CD1c-positive myeloid dendritic cell (primary cell): ENCODE data around the gene COL6A1.

Source experiments
- DNase-seq: peaks from one replicate; pipeline ENCODE4 v3.0.0-alpha.2; 2016; ENCODE audit errors: extremely low spot score

The COL6A1 gene, protein sequence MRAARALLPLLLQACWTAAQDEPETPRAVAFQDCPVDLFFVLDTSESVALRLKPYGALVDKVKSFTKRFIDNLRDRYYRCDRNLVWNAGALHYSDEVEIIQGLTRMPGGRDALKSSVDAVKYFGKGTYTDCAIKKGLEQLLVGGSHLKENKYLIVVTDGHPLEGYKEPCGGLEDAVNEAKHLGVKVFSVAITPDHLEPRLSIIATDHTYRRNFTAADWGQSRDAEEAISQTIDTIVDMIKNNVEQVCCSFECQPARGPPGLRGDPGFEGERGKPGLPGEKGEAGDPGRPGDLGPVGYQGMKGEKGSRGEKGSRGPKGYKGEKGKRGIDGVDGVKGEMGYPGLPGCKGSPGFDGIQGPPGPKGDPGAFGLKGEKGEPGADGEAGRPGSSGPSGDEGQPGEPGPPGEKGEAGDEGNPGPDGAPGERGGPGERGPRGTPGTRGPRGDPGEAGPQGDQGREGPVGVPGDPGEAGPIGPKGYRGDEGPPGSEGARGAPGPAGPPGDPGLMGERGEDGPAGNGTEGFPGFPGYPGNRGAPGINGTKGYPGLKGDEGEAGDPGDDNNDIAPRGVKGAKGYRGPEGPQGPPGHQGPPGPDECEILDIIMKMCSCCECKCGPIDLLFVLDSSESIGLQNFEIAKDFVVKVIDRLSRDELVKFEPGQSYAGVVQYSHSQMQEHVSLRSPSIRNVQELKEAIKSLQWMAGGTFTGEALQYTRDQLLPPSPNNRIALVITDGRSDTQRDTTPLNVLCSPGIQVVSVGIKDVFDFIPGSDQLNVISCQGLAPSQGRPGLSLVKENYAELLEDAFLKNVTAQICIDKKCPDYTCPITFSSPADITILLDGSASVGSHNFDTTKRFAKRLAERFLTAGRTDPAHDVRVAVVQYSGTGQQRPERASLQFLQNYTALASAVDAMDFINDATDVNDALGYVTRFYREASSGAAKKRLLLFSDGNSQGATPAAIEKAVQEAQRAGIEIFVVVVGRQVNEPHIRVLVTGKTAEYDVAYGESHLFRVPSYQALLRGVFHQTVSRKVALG

DNA sequence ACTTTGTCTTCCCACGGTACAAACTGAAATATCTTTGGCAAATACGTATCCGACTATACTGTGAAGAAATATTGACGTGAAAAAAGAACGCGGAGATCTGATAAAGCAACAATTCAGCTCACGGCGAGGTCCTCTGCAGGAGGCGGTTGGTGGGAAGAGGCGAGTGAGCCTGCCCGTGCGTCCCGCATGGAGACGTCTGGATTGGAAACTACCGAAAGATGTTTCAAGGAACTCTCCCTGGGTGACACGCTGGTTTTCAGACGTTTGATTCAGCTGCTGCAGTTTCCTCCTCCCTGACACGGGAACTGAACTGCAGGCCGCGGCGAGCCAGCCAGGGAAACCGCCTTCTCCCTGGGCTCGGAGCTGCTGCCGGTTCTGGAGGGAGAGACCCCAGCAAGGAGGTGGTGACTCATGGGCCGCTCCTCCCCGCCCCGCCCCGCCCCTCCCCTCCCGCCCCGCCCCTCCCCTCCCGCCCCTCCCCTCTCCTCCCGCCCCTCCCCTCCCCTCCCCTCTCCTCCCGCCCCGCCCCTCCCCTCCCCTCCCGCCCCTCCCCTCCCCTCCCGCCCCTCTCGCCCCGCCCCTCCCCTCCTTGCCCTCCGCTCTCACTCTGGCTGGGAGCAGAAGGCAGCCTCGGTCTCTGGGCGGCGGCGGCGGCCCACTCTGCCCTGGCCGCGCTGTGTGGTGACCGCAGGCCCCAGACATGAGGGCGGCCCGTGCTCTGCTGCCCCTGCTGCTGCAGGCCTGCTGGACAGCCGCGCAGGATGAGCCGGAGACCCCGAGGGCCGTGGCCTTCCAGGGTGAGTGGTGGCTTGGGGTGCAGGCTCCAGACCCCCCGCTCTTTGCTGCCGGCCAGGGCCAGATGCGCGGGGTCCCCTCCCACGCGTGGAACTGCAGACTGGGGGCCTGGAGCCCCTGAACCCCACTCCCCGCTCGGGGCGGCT, at the start of gene COL6A1:
TSS of gene COL6A1 (plus strand) at position 620 of the 941 bp plus-strand sequence. CDS start at position 701, 81 bp downstream.
- peak; percentile 70 for DNase-seq

DNA sequence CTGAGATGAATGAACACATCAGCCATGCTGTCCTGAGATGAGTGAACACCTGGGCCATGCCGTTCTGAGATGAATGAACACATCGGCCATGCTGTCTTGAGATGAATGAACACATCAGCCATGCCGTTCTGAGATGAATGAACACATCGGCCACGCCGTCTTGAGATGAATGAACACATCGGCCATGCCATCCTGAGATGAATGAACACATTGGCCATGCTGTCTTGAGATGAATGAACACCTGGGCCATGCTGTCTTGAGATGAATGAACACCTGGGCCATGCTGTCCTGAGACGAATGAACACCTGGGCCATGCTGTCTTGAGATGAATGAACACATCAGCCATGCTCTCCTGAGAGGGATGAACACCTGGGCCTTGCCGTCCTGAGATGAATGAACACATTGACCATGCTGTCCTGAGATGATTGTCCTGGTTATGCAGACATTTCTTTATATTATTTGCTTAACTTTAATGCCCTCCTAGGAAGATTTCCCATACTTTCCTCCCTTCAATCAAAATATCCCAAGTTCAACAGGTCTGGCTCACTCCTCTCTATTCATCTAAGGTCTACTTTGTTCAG, 48.6 kb upstream of the COL6A1 start:
- DNase-seq: no peak

DNA sequence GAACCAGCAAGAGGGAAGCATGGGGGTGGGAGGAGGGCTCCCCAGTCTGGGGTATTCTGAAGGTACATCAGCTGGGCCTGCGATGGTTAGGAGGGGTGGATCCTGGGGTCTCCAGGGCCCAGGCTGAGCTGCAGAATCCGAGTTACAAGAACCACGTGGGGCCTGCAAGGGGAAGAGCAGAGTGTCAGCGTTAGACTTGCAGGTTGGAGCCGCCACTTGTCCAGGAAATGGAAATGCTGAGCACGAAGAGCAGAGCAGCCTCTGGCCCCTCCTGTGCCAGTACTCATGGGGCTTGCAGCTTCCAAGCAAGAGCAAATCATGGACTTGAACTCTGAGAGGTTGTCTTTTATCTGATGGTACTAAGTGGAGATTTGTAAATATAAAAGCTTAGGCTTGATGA, 47.5 kb upstream of the COL6A1 start:
- no peak for DNase-seq

DNA sequence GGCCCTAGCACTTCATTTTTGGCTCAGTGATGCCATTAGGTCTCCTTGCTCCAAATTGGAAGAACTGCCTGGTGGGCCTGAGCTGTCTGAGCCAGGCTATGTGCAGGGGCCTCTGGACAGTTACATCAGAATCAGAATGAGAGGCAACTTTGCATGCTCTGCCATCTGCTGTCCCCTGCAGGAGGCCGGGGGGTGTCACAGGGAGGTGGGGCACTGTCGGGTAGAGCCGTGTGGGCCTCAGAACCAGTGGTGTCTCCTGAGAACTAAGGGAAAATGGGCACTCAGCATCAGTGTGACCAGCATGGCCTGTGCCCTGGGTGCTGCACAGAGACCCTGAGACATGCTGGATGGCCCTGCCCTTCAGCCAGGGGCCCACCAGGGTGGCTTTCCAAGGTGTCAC, 47.0 kb upstream of the COL6A1 start:
- DNase-seq: no peak

DNA sequence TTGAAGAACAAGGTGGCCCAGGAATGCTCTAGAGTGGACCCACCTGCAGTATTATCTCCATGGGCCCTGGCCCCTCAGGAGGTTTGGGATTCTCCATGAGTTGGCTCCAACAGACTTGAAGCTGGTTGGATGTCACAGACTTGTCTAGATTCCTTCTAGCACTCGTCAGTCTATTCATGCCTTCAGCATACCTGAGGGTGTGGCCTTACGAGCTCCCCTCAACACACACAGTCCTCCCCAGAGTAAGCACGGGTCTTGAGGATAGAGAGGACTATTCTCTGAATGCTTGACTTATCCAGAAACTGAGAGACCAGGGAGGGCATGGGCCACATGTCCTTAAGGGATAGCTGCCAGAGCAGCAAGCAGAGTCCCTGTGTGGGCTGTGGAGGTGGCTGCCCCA, 45.9 kb upstream of the COL6A1 start:
- no peak for DNase-seq

DNA sequence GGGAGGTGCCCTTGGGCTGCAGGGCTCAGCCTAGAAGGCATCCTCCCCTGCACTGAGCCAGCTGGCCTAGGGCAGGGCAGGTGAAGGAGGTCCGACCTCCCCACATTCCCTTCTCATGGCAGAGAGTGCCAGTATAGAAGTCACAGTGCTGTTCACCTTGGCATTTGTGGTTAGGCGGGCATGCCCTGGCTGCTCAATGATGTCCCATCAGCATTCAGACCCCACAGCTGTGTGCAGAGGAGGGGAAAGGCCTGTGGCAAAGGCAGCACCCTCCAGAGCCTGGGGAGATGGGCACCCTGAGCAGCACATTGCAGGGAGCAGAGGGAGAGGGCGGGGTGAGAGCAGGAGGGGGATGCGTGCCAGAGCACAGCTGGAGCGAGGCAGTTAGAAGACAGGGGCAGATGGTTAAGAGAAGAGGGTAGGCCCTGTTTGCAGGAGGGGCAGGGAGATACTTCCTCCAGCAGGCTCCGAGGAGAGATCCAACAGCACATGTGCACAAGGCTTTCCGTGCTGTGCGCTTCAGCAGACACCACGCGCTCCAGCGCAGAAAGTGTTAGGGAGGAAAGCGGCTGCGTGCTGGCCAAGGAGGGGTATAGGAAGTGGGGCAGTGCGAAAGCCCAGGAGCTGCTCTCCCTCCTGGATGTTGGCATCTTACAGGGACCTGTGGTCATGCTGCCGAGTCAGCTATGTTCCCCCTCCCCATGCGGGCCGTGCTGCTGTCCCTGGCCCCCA, 43.7 kb upstream of the COL6A1 start:
- DNase-seq: no peak

DNA sequence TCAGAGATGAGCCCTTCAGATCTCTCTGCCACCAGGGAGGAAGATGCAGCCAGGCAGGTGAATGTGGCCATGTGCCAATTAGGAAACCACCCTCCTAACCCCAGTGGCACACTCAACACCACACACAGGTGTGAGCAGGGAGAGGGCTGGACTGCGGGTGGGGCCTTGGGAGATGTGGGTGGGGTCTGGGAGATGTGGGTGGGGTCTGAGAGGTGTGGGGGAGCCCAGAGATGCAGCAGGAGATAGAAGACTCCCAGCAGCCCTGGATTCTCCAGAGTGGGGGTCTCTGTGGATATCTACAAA, 43.2 kb upstream of the COL6A1 start:
- DNase-seq: no peak

DNA sequence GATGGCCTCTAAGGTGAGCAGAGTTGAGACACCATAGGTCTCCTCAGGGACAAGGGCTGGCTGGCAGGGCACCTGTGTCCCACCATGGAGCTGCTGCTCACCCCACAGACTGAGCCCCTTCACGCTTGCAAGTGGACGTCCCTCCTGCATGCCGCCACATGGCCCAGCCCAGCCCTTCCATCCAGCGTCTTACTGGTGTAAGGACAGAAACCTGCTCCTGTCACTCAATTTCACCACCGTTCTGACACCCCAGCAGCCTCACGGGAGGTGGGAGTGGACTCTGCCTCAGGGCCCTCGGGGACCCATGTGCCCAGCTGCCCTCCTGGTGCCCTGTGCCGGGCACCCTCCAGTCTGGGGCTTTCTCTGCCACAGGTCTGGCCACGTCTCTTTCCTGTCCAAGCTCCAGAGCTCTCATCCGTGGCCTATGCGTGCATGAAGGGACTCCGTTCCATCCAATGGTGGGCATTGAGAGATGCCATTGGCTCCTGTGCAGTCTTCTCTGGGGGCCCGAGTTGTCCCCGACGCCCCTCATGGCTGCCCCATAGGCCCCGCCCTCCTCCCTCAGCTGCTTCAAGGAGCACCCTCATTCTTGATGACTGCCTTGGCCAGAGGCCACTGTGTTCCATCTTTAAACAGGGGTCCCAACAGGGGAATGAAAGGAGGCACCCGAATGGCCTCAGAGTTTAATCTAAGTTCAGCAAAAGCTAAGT, 42.6 kb upstream of the COL6A1 start:
- no peak for DNase-seq

DNA sequence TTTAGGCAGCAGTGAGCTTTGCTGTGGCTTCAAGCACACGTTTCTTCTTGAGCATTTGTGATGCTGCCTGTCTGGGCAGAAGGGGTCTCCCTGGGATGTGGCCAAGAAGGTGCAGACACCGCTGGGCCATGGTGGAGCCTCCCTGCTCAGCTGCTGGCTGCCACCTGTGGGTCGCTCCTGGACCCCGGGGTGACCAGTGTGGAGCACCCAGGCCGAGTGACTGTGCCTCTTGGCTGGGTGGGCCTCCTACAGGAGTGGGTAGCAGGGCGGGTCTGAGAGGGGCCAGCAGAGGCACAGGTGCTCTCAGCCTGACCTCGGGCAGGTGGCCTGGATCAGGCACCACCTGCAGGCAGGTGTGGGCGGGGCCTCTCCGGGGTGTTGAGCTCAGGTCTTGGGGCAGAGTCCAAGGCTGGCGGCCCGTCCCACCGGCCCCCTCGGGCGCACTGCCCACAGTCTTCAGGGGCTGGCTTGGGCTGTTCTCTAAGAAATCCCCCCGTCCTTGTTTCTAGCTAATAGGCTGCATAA, 42.0 kb upstream of the COL6A1 start:
- DNase-seq: no peak

DNA sequence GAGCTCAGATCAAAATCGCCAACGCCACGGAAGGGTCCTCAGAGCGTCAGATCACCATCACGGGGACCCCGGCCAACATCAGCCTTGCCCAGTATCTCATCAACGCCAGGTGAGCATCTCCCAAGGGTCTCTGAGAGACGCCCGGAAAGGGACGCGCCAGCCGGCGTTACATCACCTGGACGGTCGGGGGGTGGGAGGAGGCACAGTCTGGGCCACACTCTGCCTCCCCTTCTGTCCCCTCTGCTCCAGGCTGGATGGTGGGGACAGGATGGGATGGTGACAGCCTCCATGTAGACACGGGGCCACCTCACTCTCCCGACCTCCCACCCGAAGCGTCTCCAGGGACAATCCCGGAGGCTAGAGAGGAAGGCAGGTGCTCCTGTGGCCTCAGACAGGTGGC, 41.5 kb upstream of the COL6A1 start:
- DNase-seq: no peak

DNA sequence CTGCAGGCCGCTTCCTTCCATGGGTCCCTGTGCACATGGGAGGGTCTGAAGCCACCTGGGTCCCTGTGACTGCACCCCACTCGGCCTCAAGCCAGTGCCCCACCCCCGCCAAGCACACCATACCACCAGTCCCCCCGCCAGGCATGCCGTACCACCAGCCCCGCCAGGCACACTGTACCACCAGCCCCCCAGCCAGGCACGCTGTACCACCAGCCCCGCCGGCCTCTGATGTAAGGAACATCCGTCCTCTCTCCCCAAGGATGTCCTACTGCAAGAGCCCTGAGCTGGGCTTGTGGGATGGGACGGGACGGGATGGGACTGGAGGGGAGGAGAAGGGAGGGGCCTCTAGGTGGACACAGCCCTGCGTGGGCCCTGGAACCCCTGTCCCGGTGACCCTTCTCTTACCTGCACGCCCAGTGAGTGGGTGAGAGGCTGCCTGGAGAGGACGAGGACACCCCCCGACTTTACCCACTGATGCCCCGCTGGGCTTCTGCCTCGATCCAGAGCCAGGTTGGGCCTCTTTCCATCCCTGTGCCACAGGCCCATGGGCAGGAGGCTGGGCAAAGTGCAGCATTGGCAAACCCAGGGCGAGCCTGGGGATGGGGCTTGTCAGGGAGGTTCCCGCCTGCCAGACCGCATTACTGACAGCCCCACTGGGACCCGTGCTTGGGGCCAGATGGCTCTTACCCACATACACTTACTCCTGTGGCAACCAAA, 40.8 kb upstream of the COL6A1 start:
- DNase-seq: no peak

DNA sequence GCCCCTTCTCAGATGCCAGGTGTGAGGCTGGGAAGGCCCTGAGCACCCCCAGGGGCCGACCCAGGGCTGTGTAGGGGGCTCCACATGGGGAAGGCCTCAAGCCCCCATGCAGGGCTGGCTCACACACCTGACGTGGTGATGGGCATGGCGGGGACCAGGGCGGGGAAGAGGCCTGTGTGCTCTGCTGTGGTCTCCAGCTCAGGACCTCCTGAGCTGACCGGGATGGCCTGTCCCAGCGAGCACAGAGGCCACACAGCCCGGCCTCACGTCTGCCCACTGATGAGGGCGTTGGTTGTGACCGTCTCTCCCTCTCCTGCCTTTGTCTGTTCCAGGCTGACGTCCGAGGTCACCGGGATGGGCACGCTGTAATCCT, 40.2 kb upstream of the COL6A1 start:
- no peak for DNase-seq

DNA sequence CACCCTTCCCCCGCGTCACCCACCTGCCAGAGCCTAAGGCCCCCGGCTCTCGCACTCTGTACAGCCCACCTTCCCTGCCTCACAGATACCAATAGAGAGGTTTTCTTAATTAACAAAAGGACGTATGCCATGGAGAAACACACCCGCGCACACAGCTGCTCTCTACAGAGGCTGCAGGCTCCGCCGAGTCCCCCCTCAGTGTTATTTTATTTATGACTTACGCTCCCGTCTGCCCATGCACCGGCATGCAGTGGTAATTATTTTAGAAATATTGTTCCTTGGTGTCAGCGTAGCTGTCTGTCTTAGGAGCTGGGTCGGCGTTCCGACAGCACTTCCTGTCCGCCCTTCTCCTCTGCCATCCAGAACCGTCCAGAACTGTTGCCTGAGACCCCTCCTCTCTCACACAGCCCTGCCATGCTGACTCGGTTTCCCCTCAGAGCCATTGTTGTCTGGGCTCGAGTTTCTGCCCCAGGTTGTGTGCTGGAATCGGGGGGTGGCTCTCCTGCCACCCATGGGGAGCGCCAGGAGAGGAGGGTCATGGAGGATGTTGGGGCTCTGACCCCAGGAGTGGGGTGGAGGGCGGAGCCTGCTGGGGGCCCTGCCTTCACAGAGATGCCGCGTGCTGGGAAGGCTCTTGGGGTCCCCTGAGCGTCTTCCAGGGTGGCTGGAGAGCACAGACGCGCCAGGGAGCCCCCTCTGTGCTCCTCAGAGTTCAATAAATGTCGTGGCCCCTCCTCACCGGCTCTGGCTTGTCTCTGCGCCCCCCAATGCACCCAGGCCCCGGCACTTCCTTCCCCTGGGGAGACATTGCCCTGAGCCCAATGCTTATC, 39.6 kb upstream of the COL6A1 start:
- DNase-seq: no peak

DNA sequence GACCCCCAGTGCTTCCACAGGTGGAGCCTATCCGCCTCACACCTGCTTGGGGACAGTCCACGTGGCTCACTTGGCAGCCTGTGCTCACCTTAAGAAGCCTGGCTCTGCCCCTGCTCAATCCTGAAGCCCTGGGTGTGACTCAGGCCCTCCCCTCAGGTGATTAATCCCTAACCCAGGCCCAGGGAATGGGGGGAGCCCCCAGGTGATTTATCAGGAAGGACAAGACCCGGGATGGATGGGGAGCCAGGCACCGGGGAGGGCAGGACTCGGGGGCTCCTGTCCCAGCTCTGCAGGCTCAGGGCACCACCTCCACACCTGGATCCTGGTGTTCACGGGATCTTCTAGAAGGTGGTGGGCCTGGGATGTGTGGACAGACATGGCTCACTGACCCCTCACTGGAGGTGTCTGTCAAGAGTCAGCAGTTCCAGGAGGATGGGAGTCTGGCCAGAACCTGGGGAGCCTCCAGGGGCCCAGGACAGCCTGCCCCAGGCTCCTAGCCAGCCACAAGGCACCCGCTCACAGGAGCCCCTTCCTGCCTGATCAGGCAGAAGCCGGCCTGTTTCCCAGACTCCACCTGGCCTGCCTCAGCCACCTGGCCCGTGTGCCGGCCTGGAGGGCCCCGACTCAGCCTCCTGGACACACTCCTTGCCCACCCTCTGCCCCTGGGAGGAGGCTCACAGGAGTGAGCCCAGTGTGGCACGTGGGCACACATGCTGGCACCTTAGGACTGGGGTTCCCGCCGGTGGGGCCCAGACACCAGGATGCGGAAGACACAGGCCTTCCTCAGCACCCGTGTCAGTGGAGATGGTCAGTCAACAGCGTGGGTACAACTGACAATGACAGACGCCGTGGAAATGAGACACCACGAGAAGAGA, 38.6 kb upstream of the COL6A1 start:
- no peak for DNase-seq

DNA sequence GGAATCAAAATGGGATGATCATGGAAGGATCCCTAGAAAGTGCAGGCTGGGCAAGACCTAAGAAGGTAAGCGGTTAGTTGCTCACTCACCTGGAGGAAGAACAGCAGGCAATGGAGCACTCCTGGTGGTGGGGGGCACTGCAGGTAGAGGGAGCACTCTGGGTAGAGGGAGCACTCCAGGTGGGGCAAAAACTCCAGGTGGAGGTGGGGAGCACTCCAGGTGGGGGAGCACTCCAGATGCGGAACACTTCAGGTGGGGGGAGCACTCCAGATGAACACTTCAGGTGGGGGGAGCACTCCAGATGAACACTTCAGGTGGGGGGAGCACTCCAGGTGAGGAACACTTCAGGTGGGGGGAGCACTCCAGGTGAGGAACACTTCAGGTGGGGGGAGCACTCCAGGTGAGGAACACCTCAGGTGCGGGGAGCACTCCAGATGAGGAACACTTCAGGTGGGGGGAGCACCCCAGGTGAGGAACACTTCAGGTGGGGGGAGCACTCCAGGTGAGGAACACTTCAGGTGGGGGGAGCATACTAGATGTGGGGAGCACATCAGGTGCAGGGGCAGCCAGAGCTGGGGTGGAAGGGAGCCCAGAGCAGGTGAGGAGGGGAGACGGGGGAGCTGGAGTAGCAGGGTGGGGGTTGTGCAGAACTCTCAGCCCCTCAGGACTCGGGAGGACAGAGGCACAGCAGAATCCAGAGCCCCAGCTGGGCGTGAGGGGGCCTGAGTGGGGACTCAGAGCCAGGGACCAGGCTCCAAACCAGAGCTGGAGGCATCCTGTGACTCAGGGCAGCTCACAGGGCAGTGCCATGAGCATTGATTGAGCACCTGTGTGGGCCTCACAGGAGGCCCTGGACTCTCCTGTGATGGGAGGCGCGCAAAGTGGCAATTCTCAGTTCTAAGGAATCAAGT, 37.7 kb upstream of the COL6A1 start:
- no peak for DNase-seq

DNA sequence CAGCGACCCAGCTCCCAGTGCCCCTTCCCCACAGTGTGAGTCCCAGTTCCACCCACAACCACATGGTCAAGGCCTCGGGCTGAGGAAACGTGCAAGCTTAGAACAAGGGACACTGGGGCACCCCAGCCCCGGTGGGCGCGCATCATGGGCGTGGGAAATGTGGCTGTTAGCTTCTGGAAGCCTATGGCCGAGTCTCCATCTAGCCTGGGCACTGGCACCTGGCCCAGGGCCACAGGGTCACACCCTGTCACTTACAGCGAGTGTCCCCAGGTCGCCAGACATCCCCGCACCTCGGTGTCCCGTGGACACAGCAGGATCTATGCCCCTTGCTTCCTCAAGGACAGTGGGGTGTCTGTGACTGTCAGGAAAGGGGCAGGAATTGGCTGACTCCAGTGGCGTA, 37.0 kb upstream of the COL6A1 start:
- no peak for DNase-seq
